Epithelial cell of esophagus (primary cell): ENCODE measurements around the gene NT5DC3.

ENCODE experiments used
- DNase-seq: peaks from one replicate; pipeline ENCODE4 v3.0.0; 2010; ENCODE audit warnings: low read depth
- H3K4me3 ChIP-seq: 2 replicates; pipeline ENCODE4 v1.5.1; 2011; ENCODE audit warnings: mild to moderate bottlenecking, low read length, control low read depth
- CTCF ChIP-seq: IDR thresholded peaks from 2 replicates; pipeline ENCODE4 v1.5.1; 2011; ENCODE audit warnings: low read depth, mild to moderate bottlenecking, low read length, control low read depth, inconsistent platforms; ENCODE audit not compliant: insufficient read depth; ENCODE audit errors: missing control alignments

The NT5DC3 gene

GRCh38 chr12:103848917-103849491, 8.0 kb upstream of the NT5DC3 start:
- no peak overlapping the region for H3K4me3 ChIP-seq
- no peak for TF ChIP-seq CTCF
- no peak for DNase-seq

- DNase-seq: no peak
- no peak overlapping the region for H3K4me3 ChIP-seq
- TF ChIP-seq CTCF: no peak
These were observed 7.1 kb upstream of the NT5DC3 start for GRCh38 chr12:103848143-103848542.

GRCh38 chr12:103846415-103846814, 5.4 kb upstream of the NT5DC3 start:
- no peak for DNase-seq
- no peak for TF ChIP-seq CTCF
- no peak overlapping the region for H3K4me3 ChIP-seq

- TF ChIP-seq CTCF: no peak
- no peak for DNase-seq
- H3K4me3 ChIP-seq: no peak overlapping the region
These were observed 3.3 kb upstream of the NT5DC3 start for GRCh38 chr12:103844305-103844704.

GRCh38 chr12:103841690-103842584, 903 bp upstream of the NT5DC3 start:
- H3K4me3 ChIP-seq: peak overlapping the region; percentile 48
- peak; percentile 98 for DNase-seq
- TF ChIP-seq CTCF: no peak

- no peak for TF ChIP-seq CTCF
- peak overlapping the region; percentile 76 for H3K4me3 ChIP-seq
- peak; percentile 53 for DNase-seq
These were observed 565 bp downstream of the NT5DC3 start for GRCh38 chr12:103840462-103840875.
